ENCODE measurements around the gene COL23A1.

Gene COL23A1

GRCh38 chr5:178587763-178588611 lies 2.2 kb downstream of the COL23A1 start:
- DNase-seq: no peak

- no peak for DNase-seq
Observed at GRCh38 chr5:178586396-178586795, 3.8 kb downstream of the COL23A1 start.

- DNase-seq: peak; percentile 37
Observed at GRCh38 chr5:178585421-178585820, 4.8 kb downstream of the COL23A1 start.

GRCh38 chr5:178583279-178583678 lies 6.9 kb downstream of the COL23A1 start:
- no peak for DNase-seq

- DNase-seq: no peak
Observed at GRCh38 chr5:178582291-178582690, 7.9 kb downstream of the COL23A1 start.

GRCh38 chr5:178581621-178582020 lies 8.6 kb downstream of the COL23A1 start:
- no peak for DNase-seq

- DNase-seq: no peak
Observed at GRCh38 chr5:178580271-178580955, 9.8 kb downstream of the COL23A1 start.

- no peak for DNase-seq
Observed at GRCh38 chr5:178577944-178578343, 12.2 kb downstream of the COL23A1 start.

GRCh38 chr5:178577376-178577839 lies 12.8 kb downstream of the COL23A1 start:
- DNase-seq: no peak

- DNase-seq: no peak
Observed at GRCh38 chr5:178576591-178577351, 13.4 kb downstream of the COL23A1 start.

GRCh38 chr5:178573216-178573615 lies 17.0 kb downstream of the COL23A1 start:
- DNase-seq: no peak

- DNase-seq: no peak
Observed at GRCh38 chr5:178572617-178573016, 17.6 kb downstream of the COL23A1 start.

GRCh38 chr5:178569485-178569884 lies 20.7 kb downstream of the COL23A1 start:
- DNase-seq: no peak

- no peak for DNase-seq
Observed at GRCh38 chr5:178564811-178565550, 25.2 kb downstream of the COL23A1 start.

GRCh38 chr5:178564397-178564796 lies 25.8 kb downstream of the COL23A1 start:
- no peak for DNase-seq

GRCh38 chr5:178563621-178564020 lies 26.6 kb downstream of the COL23A1 start:
- no peak for DNase-seq

- no peak for DNase-seq
Observed at GRCh38 chr5:178561746-178562264, 28.4 kb downstream of the COL23A1 start.

GRCh38 chr5:178560911-178561310 lies 29.3 kb downstream of the COL23A1 start:
- no peak for DNase-seq

- no peak for DNase-seq
Observed at GRCh38 chr5:178557416-178557815, 32.8 kb downstream of the COL23A1 start.

- no peak for DNase-seq
Observed at GRCh38 chr5:178555771-178556211, 34.4 kb downstream of the COL23A1 start.

- DNase-seq: no peak
Observed at GRCh38 chr5:178555005-178555404, 35.2 kb downstream of the COL23A1 start.

GRCh38 chr5:178554311-178554710 lies 35.9 kb downstream of the COL23A1 start:
- DNase-seq: no peak
